T-helper 1 cell treated with Interleukin-12 subunit alpha and Interleukin-12 subunit beta and Interleukin-4 antibody, amounts not matched to agents 30 μg/mL and 1 μg/mL, for 36 hours (primary cell): ENCODE measurements around the gene PDCL2.

Experiments used
- H3K27ac Mint-ChIP-seq: one replicate; pipeline ENCODE4 v1.8.0; 2021; ENCODE audit warnings: mild to moderate bottlenecking, mixed read lengths
- H3K27me3 Mint-ChIP-seq: one replicate; pipeline ENCODE4 v1.8.0; 2021; ENCODE audit warnings: low read depth, mixed read lengths
- H3K36me3 Mint-ChIP-seq: one replicate; pipeline ENCODE4 v1.8.0; 2021; ENCODE audit warnings: low read depth, mixed read lengths
- H3K4me1 Mint-ChIP-seq: one replicate; pipeline ENCODE4 v1.8.0; 2021; ENCODE audit warnings: low read depth, mixed read lengths
- H3K4me3 Mint-ChIP-seq: one replicate; pipeline ENCODE4 v1.8.0; 2021; ENCODE audit warnings: mild to moderate bottlenecking, moderate library complexity, mixed read lengths
- H3K9me3 Mint-ChIP-seq: one replicate; pipeline ENCODE4 v1.8.0; 2021; ENCODE audit warnings: mixed read lengths

Gene PDCL2

DNA sequence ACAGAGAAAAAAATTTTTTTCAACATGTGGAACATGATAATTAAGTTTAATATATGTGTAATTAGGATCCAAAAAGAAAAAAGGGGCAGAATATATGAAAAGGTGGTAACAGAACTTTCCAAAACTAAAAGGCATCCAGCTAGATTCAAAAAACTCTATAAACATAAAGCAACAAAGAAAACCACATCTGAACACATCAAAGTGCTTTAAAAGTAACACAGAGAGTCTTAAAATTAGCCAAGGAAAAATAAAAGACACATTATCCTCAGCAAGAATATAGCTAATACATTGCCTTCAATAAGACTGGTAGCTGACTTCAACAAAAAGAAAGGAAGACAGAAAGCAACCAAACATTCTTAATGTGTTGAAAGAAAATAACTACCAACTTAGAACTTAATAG is 53.5 kb downstream of the PDCL2 start:
- Mint-ChIP-seq H3K9me3 (peaks cover 7% of the 10 kb centered on the region), H3K4me1 (peaks cover 17% of the 10 kb centered on the region), H3K4me3 (no peak overlapping the region), H3K27ac (no peak overlapping the region), H3K36me3 (peaks cover 8% of the 10 kb centered on the region), H3K27me3 (no peaks in the 10 kb centered on the region)

DNA sequence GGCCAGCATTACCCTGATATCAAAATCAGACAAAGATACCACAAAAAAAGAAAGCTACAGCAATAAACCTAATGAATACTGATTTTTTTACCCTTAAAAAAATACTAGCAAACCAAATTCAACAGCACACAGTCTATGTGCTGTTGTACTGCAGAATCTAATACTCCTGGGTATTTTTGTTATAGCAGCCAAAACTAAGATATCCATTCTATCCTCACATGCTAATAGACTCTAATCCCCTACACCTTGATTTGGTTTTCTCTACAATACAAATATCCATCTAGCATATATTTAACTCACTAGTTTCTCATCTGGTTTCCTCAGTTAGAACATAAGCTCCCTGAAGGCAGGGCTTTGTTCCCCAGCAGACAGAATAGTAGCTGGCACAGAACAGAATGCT is 57.7 kb downstream of the PDCL2 start:
- H3K27me3 Mint-ChIP-seq = no peaks in the 10 kb centered on the region
- H3K9me3 Mint-ChIP-seq = peaks cover 17% of the 10 kb centered on the region
- peaks cover 14% of the 10 kb centered on the region for H3K4me1 Mint-ChIP-seq
- no peak overlapping the region for H3K4me3 Mint-ChIP-seq
- no peak overlapping the region for H3K27ac Mint-ChIP-seq
- peaks cover 26% of the 10 kb centered on the region for H3K36me3 Mint-ChIP-seq

- Mint-ChIP-seq H3K27me3 (no peaks in the 10 kb centered on the region), H3K9me3 (peaks cover 18% of the 10 kb centered on the region), H3K4me1 (no peaks in the 10 kb centered on the region), H3K27ac (no peak overlapping the region), H3K36me3 (peaks cover 24% of the 10 kb centered on the region), H3K4me3 (no peak overlapping the region)
Observed at GRCh38 chr4:55530691-55531090, 61.4 kb downstream of the PDCL2 start.

DNA sequence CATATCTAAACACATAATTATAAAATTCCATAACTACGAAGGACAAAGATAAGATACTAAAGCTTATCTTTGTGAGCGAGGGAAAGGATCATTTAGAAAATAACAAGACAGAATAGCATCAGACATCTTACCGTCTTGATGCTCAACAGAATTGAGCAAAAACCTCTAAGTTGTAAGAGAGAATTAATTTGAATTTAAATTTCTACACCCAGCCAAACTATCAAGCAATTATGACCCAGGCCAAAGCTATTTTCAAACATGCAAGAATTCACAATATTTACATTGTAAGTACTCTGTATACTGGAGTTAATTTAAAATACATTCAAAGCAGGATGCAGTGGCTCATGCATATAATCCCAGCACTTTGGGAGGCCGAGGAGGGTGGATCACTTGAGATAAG is 61.9 kb downstream of the PDCL2 start:
- Mint-ChIP-seq H3K4me1 (no peaks in the 10 kb centered on the region), H3K36me3 (peaks cover 24% of the 10 kb centered on the region), H3K4me3 (no peak overlapping the region), H3K27ac (no peak overlapping the region), H3K9me3 (peaks cover 18% of the 10 kb centered on the region), H3K27me3 (no peaks in the 10 kb centered on the region)

DNA sequence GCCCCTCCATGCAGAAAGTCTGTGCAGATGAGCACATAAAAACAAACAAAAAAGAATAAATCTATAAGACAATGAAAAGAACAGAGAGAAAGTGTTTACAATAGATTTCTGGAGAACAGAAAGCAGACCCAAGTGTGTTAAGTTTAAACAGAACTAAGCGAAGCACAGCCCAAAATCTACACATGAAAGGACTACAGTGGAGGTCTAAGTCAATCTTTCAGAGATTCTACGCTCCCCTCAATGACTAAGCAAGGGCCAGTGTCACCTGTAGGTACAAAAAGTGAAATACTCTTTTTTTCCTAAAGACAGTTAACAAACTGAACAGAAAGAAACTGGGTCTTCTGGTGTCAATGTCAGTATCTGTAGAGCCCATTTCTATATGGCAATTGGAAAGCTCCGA is 63.6 kb downstream of the PDCL2 start:
- peaks cover 11% of the 10 kb centered on the region for H3K9me3 Mint-ChIP-seq
- no peaks in the 10 kb centered on the region for H3K27me3 Mint-ChIP-seq
- H3K27ac Mint-ChIP-seq = no peak overlapping the region
- no peaks in the 10 kb centered on the region for H3K4me1 Mint-ChIP-seq
- no peak overlapping the region for H3K4me3 Mint-ChIP-seq
- H3K36me3 Mint-ChIP-seq = peaks cover 18% of the 10 kb centered on the region

GRCh38 chr4:55524844-55525571 is 67.0 kb downstream of the PDCL2 start:
- Mint-ChIP-seq H3K36me3 (peaks cover 5% of the 10 kb centered on the region), H3K4me1 (no peaks in the 10 kb centered on the region), H3K27ac (no peak overlapping the region), H3K9me3 (peaks cover 8% of the 10 kb centered on the region), H3K4me3 (no peak overlapping the region), H3K27me3 (no peaks in the 10 kb centered on the region)

DNA sequence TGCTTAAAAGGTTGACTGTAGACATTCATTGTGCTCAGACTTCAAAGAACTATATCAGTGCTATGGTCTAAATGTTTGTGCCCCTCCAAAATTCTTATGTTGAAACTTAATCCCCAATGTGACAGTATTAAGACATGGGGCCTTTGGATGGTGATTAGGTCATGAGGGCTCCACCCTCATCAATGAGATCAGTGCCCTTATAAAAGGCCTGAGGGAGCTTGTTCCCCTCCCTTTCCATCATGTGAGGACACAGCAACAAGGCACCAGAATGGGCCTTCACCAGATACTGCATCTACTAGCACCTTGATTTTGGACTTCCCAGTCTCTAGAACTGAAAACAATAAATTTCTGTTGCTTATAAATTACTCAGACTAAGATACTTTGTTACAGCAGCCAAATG is 73.6 kb downstream of the PDCL2 start:
- Mint-ChIP-seq H3K4me1 (peaks cover 2% of the 10 kb centered on the region), H3K4me3 (no peak overlapping the region), H3K9me3 (no peaks in the 10 kb centered on the region), H3K36me3 (peaks cover 4% of the 10 kb centered on the region), H3K27me3 (no peaks in the 10 kb centered on the region), H3K27ac (no peak overlapping the region)

DNA sequence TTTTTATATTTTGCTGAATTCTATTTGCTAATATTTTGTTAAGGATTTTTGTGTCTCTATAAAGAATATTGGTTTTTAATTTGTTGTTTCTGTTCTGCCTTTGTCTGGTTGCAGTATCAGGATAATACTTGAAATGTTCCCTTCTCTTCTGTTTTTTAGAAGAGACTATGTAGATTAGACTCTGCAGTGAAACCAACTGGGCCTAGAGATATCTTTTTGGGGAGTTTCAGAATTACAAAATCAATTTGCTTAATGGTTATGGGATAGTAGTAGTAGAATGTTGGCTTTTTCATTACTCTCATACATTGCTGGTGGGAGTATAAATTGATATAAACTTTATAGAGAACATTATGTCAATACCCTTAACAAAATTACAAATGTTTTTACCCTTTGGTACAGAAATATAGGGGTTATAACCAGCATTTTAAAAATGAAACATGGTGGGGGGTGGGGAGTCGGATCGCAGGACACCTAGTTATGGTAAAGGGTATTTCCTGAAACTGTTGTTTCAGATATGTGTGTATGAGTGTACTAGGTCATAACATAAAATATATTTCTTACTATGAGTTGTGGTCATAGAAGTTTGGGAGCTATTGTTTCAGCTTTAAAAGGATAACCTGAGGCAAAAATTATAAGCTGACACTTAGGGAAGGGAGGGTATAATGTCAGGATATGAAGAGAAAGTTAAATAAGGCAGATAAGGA is 74.4 kb downstream of the PDCL2 start:
- Mint-ChIP-seq H3K36me3 (peaks cover 4% of the 10 kb centered on the region), H3K4me3 (no peak overlapping the region), H3K27me3 (no peaks in the 10 kb centered on the region), H3K9me3 (no peaks in the 10 kb centered on the region), H3K4me1 (peaks cover 2% of the 10 kb centered on the region), H3K27ac (no peak overlapping the region)

DNA sequence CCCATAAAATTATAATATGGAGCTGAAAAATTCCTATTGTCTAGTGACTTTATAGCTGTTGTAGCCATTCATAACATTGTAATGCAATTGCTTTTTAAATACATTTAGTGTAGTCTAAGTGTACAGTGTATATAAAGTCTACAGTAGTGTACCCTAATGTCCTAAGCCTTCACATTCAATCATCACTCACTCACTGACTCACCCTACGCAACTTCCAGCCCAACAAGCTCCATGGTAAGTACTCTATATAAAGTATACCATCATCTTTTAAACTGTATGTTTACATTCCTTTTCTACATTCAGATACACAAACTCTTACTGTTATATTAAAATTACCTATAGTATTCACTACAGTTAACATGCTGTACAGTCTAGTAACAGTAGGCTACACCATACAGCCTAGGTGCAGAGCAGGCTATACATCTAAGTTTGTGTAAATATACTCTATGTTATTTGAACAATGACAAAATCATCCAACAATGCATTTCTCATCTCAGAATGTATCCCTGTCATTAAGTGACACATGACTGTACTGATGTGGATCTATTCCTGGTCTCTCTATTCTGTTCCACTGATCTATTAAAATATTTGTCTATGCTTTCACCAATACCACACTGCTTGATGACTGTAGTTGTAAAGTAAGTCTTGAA is 79.0 kb downstream of the PDCL2 start:
- H3K4me1 Mint-ChIP-seq = peaks cover 9% of the 10 kb centered on the region
- no peak overlapping the region for H3K4me3 Mint-ChIP-seq
- no peak overlapping the region for H3K27ac Mint-ChIP-seq
- no peaks in the 10 kb centered on the region for H3K9me3 Mint-ChIP-seq
- no peaks in the 10 kb centered on the region for H3K27me3 Mint-ChIP-seq
- peaks cover 4% of the 10 kb centered on the region for H3K36me3 Mint-ChIP-seq

DNA sequence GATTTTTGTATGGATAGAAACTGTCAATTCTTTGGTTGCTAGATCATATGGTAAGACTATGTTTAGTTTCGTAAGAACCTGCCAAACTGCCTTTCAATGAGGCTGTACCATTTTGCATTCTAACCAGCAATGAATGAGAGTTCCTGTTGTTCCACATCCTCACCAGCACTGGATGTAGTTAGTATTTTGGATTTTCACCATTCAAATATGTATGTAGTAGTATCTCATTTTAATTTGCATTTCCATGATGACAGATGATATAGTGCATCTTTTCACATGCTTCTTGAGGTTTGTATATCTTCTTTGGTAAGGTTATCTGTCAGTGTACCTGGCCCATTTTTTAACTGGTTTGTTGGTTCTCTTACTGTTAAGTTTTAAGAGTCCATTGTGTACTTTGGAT is 80.0 kb downstream of the PDCL2 start:
- no peaks in the 10 kb centered on the region for H3K27me3 Mint-ChIP-seq
- no peak overlapping the region for H3K4me3 Mint-ChIP-seq
- H3K36me3 Mint-ChIP-seq = peaks cover 3% of the 10 kb centered on the region
- peaks cover 7% of the 10 kb centered on the region for H3K4me1 Mint-ChIP-seq
- no peak overlapping the region for H3K27ac Mint-ChIP-seq
- H3K9me3 Mint-ChIP-seq = no peaks in the 10 kb centered on the region

GRCh38 chr4:55510685-55511084 is 81.4 kb downstream of the PDCL2 start:
- H3K4me3 Mint-ChIP-seq = no peak overlapping the region
- H3K27ac Mint-ChIP-seq = no peak overlapping the region
- no peaks in the 10 kb centered on the region for H3K27me3 Mint-ChIP-seq
- H3K4me1 Mint-ChIP-seq = peaks cover 7% of the 10 kb centered on the region
- no peaks in the 10 kb centered on the region for H3K9me3 Mint-ChIP-seq
- peaks cover 3% of the 10 kb centered on the region for H3K36me3 Mint-ChIP-seq

DNA sequence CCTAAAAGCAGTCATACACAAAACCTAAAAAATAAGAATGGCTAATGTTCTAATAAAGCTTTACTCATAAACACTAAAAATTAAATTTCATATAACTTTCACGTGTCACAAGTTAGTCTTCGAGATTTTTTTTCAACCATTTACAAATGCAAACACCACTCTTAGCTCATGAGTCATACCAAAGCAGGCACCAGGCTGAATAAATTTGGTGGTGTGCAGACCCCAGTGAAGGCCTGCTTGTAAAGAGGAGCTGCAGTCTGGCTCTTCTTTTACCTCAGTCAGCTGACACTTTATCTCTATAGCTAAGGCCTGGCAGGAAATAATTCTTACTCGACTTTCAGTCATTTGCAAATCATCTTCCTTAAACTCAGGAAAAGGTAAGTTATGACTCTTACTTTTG is 82.8 kb downstream of the PDCL2 start:
- Mint-ChIP-seq H3K9me3 (no peaks in the 10 kb centered on the region), H3K27ac (no peak overlapping the region), H3K4me3 (no peak overlapping the region), H3K27me3 (no peaks in the 10 kb centered on the region), H3K36me3 (peaks cover 3% of the 10 kb centered on the region), H3K4me1 (peaks cover 7% of the 10 kb centered on the region)

DNA sequence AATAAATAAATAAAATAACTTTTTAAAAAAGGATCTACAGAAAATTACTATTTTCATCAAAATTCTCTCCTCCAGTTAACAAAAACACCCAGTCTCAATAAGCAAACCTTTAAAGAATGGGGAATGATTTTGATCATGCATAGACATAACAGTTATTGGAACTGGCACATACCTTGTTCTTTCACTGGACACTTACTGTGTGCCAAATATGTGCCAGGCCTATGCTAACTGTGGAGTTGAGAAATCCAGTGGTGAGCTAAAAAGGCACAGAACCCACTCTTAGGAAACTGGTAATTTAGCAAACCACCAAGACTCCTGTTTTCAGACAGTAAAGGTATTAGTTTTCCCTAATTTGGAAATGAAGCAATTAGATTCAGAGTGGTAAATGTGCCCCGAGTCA is 84.4 kb downstream of the PDCL2 start:
- Mint-ChIP-seq H3K36me3 (peaks cover 6% of the 10 kb centered on the region), H3K4me1 (peaks cover 7% of the 10 kb centered on the region), H3K4me3 (no peak overlapping the region), H3K27ac (no peak overlapping the region), H3K27me3 (no peaks in the 10 kb centered on the region), H3K9me3 (no peaks in the 10 kb centered on the region)
